SK-N-MC (cell line): ENCODE data around the gene LIMS2.

ENCODE experiments used
- EZH2 ChIP-seq: fragments of 200-600 bp; sonication (generic); IDR thresholded peaks from one replicate; pipeline ENCODE4 v1.6.1; 2017; ENCODE audit warnings: antibody characterized with exemption
- FOXP2 ChIP-seq: optimal IDR thresholded peaks from 2 replicates; pipeline ENCODE3; 2011; ENCODE audit warnings: mild to moderate bottlenecking, moderate library complexity; ENCODE audit not compliant: insufficient read depth; ENCODE audit errors: extremely low read length, control extremely low read depth
- POLR2AphosphoS5 ChIP-seq: IDR thresholded peaks from 2 replicates; pipeline ENCODE4 v1.6.1; 2012; ENCODE audit warnings: mild to moderate bottlenecking, low read depth, low read length, borderline replicate concordance

DNA sequence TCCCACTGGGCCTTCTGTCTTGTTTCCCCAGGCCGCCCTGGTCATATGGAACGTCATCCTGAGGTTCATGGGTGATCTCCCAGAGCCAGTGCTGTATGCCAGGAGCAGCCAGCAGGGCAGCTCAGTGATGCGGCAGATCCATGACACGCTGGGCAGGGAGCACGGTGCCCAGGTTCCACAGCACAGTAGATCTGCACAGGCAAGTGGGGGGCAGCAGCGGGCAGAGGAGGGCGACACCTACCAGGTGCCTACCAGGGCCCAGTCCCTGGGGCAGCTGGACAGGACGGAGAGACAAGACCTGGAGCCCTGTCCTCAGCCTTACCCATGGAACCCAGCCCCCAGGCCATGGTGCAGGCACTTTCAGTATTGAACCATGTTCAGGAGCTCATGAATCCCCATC, 65.5 kb downstream of the LIMS2 start:
- TF ChIP-seq FOXP2: no peak
- TF ChIP-seq EZH2: no peak
- no peak for TF ChIP-seq POLR2AphosphoS5
